ENCODE data around the gene ZFP36L1.

DNA sequence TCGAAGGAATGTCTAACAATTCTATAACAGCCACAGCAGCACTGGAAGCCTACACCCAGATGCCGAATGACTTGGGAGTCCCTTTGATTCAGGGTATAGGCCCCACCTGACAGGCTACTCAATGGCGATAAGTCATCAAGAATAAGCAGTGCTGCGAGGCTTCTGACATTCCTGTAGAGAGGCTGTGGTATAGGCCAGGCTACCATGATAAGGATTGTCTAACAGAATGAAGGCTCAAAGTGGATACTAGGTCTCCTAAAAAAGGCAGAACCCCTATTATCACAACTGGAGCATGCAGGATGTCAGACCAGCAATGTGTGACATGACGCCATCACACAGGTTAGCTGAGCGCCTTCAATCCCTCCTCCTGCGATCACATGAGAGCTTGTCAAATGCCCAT is 53.2 kb downstream of the ZFP36L1 start:
- TF ChIP-seq, protein P1, sequence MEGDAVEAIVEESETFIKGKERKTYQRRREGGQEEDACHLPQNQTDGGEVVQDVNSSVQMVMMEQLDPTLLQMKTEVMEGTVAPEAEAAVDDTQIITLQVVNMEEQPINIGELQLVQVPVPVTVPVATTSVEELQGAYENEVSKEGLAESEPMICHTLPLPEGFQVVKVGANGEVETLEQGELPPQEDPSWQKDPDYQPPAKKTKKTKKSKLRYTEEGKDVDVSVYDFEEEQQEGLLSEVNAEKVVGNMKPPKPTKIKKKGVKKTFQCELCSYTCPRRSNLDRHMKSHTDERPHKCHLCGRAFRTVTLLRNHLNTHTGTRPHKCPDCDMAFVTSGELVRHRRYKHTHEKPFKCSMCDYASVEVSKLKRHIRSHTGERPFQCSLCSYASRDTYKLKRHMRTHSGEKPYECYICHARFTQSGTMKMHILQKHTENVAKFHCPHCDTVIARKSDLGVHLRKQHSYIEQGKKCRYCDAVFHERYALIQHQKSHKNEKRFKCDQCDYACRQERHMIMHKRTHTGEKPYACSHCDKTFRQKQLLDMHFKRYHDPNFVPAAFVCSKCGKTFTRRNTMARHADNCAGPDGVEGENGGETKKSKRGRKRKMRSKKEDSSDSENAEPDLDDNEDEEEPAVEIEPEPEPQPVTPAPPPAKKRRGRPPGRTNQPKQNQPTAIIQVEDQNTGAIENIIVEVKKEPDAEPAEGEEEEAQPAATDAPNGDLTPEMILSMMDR (IDR thresholded peaks at IDR 0.05), result no peak
- TF ChIP-seq POLR2AphosphoS5 (IDR thresholded peaks at IDR 0.05), result no peak
